ENCODE measurements around the gene LIG3. TPM values are rescaled to one million over a fixed set of nuclear protein-coding genes. Genes with fewer than 3 reads are reported as not detected.
"Not testable (repeated sequence)": the region's sequence is repeated elsewhere in the genome, so short reads cannot be mapped to it uniquely, and the experiment has no call there.

LIG3 gene
- total RNA-seq, 2 donors from 2014 or later: 42.6 to 116 TPM

DNA sequence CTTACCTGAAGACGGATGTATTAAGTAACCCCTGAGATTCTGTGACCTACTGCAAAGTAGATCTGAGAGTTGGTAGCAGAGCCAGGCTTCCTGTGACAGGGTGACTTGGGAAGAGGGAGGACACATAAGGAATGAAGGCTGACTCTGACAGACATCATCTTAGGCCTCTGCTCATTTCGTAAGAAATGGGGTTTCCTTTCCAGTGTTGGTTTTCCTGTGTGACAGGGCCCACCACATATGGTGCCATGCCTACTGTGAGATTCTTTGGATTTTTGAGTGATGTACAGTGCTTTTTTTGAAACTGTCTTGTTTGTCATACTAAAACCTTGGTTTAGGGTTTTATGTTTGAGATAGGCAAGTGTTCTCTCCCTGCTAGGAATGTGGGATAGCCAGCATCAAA lies 12.7 kb downstream of the LIG3 start:
- Mint-ChIP-seq H3K9me3 (no peaks in the 10 kb centered on the region), H3K36me3 (peaks cover 0 to 20% of the 10 kb centered on the region in 2 donors), H3K27ac (peak overlapping the region in 1 of 2 donors; percentile 48)
- no peak for ATAC-seq
- no peak for DNase-seq (ENCODE audit: low spot score in 2 of 2)

DNA sequence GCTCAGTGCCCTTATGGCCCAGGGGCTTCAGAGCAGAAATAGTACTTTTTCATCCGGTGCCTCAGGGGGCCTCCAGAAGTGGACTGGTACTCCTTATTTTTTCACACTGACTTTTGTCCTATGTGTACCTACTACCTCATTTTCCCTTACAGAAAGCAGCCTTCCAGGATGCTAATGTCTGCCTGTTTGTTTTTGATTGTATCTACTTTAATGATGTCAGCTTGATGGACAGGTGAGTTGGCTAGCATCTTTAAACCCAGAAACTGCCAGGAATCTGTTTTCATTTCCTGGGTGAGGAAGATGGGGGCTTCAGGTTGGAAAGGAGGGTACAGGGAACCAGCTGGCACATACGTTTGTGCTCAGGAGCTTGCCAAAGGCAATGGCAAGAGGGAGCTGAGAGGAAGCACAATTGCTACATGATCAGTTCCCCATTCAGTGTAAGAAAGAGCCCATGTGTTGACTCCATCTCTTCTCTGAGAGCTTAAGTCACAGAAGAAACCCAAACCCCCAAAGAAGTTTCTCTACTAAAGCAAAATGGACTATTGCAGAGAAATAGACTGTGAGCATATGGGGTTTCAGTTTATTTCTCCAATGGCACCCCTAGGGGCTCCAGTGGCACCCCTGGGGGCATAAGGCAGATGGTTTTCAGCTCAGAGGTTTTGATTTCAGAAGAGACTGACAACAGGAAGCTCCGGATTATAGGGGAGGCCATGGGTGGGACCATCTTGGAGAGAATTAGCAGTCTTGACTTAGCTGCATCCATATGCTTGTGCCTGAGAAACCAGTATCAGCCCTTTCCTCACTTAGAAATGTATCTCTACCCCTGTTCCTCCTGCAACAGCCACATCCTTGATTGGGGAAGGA lies 16.3 kb downstream of the LIG3 start:
- peak overlapping the region in 1 of 2 donors; percentile 4 for H3K27ac Mint-ChIP-seq
- no peak for DNase-seq (ENCODE audit: low spot score in 2 of 2)
- H3K36me3 Mint-ChIP-seq: peaks cover 0 to 13% of the 10 kb centered on the region in 2 donors
- no peaks in the 10 kb centered on the region for H3K9me3 Mint-ChIP-seq
- no peak for ATAC-seq

DNA sequence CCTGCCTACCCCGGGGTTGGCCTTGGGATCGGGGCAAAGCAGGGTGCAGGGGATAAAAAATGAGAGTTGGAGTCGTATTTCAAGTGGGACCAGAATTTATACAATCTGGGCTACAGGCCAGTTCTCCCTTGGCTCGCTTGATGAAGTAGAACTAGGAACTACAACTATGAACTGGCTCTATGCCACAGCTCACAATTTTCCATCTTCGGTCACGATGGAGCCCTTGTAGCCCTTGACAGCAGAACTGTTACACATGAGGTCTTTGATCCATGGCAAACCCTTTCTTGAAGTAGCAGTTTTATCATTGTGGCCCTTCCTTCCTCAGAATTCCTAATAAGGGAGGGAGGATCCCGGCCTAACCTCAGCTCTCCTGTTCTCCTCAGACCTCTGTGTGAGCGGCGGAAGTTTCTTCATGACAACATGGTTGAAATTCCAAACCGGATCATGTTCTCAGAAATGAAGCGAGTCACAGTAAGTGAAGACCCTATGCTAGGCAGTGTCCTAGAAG lies 17.1 kb downstream of the LIG3 start:
- H3K36me3 Mint-ChIP-seq: peaks cover 0 to 13% of the 10 kb centered on the region in 2 donors
- DNase-seq (ENCODE audit: low spot score in 2 of 2) (no peak), ATAC-seq (no peak)
- peak overlapping the region in 1 of 2 donors; percentile 40 for H3K27ac Mint-ChIP-seq
- no peaks in the 10 kb centered on the region for H3K9me3 Mint-ChIP-seq

DNA sequence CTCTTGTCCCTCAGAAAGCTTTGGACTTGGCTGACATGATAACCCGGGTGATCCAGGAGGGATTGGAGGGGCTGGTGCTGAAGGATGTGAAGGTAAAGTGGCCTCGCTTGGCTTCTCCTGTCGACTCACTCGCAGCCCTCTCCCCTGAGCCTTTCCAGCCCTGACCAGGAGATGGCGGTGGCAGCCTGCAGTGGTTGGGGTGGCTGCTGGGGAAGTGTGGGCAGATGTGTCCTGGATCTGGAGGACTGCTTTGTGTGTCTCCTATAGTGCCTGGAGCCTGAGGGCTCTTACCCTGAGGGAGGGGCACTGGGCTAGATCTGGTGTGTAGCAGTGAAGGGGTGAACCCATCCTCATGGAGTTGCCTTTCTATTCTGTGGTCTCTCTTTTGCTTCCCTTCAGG lies 17.9 kb downstream of the LIG3 start:
- ATAC-seq (peak; percentile 91 to 96), DNase-seq (ENCODE audit: low spot score in 2 of 2) (peak; percentile 65 to 82)
- Mint-ChIP-seq H3K9me3 (no peaks in the 10 kb centered on the region), H3K36me3 (peaks cover 0 to 11% of the 10 kb centered on the region in 2 donors), H3K27ac (peak overlapping the region; percentile 40 to 87)

DNA sequence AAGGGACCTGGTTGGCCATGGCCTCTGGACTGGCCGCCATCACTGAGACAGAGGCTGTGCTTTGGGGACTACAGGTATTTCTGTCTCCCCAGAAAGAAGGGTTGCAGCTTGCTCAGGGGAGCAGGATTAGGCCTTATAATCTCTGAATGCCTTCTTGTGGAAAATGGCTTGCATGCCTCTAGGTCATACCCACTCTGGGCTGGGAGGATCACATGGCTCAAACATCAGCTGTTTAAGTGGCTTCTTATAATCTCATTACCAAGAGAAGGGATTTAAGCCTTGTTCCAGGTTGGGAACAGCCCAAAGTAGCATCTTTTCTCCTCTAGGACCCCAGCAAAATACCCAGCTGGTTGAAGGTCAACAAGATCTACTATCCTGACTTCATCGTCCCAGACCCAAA lies 19.1 kb downstream of the LIG3 start:
- Mint-ChIP-seq H3K36me3 (peaks cover 0 to 11% of the 10 kb centered on the region in 2 donors), H3K27ac (peak overlapping the region in 1 of 2 donors; percentile 35)

DNA sequence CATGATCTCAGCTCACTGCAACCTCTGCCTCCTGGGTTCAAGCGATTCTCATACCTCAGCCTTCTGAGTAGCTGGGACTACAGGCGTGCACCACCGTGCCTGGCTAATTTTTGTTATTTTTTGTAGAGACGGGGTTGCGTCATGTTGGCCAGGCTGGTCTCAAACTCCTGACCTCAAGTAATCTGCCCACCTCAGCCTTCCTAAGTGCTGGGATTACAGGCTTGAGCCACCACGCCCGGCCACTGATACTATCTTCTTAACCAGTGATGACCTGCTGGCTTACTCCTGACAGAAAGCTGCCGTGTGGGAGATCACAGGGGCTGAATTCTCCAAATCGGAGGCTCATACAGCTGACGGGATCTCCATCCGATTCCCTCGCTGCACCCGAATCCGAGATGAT lies 20.7 kb downstream of the LIG3 start:
- ATAC-seq; DNase-seq (ENCODE audit: low spot score in 2 of 2); H3K9me3 Mint-ChIP-seq: not testable (repeated sequence)
- Mint-ChIP-seq H3K36me3 (peaks cover 0 to 14% of the 10 kb centered on the region in 2 donors), H3K27ac (peak overlapping the region in 1 of 2 donors; percentile 80)

More for the DNA sequence above, 19.1 kb downstream of the LIG3 start:
- H3K9me3 Mint-ChIP-seq: no peaks in the 10 kb centered on the region
- DNase-seq (ENCODE audit: low spot score in 2 of 2) (no peak), ATAC-seq (no peak)

DNA sequence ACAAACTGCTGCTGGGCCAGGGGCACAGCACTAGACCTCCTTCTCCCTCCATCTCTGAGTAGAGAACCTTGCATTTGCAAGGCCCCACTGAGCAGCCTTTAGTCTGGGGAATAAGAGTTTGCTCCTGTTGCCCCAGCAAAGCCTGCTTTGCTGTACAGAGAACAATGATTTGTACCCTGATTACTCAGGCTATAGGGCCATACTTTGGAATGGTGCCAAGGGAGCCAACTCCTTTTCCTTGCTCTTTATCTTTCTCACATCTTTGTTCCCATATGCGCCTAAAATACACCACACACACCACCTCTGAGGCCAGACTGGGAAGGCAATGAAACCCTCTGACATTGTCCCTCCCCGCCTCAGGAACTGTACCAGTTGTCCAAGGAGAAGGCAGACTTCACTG lies 21.2 kb downstream of the LIG3 start:
- Mint-ChIP-seq H3K36me3 (peaks cover 0 to 10% of the 10 kb centered on the region in 2 donors), H3K27ac (peak overlapping the region in 1 of 2 donors; percentile 80), H3K9me3 (no peaks in the 10 kb centered on the region)
- no peak for DNase-seq (ENCODE audit: low spot score in 2 of 2)
- no peak for ATAC-seq

DNA sequence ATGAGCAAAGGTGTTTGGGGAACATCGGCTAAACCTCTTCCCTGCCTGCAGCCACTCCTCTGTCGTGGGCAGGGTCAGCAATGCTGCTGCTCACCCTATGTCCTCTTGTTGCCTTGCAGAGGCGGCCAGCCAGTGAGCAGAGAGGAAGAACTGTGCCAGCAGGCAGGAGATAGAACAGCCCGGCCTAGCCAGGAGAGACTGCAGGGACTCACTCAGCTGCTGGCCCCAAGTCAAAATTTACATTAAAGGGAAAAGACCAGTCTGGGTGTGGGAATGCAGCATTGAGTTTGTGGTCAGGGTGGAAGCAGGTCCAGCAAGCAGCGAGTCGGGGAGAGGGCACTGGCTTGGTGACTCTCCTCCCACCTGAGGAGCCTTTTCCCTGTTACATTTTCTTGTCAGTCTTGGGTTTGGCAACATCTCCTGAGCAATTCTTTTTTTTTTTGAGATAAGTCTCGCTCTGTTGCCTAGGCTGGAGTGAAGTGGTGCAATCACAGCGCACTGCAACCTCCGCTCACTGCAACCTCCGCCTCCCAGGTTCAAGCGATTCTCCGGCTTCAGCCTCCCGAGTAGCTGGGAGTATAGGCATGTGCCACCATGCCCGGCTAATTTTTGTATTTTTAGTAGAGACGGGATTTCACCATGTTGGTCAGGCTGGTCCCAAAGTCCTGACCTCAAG lies 22.7 kb downstream of the LIG3 start:
- no peaks in the 10 kb centered on the region for H3K9me3 Mint-ChIP-seq
- H3K27ac Mint-ChIP-seq: peak overlapping the region in 1 of 2 donors; percentile 52
- ATAC-seq (peak in 1 of 2 donors; percentile 21), DNase-seq (ENCODE audit: low spot score in 2 of 2) (no peak)
- peaks cover 0 to 9% of the 10 kb centered on the region in 2 donors for H3K36me3 Mint-ChIP-seq

DNA sequence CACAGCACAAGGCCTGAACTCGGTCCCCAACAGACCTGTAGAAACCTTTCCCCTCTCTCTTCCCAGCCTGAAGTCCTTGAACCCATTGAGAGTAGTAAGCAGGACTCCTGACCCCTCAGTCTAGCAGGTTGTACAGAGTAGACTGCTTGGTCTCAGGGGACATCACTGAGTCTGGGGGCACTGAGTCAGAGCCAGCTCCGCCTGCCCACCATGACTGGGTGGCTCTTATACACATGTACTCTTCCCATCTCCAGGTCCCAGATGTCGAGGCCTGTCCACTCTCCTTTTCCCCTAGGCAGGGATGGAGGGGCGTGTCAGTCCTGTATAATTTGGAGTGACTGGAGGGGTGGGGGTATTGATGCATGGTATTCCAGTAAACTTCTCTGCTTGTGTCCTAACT lies 23.5 kb downstream of the LIG3 start:
- Mint-ChIP-seq H3K9me3 (no peaks in the 10 kb centered on the region), H3K27ac (peak overlapping the region in 1 of 2 donors; percentile 74), H3K36me3 (peaks cover 1 to 9% of the 10 kb centered on the region in 2 donors)
- DNase-seq (ENCODE audit: low spot score in 2 of 2) (no peak), ATAC-seq (no peak)

DNA sequence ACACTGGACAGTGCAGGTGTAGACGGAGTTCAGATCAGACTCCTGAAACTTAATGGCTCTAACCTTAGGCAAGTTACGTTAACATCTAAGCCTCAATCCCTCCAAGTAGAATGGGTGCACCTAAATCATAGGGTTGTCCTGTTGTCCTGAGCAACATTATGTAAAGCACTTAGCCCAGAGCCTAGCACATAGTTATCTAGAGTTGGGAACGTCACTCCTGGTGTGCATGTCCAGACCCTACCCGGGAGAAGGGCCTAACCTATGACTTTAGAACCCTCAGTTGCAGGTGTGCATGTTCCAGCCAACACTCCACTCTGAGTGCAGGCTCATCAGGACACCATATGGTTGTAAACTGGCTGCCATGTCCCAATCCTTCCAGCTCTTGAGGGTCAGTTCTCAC lies 26.0 kb downstream of the LIG3 start:
- no peak for ATAC-seq

DNA sequence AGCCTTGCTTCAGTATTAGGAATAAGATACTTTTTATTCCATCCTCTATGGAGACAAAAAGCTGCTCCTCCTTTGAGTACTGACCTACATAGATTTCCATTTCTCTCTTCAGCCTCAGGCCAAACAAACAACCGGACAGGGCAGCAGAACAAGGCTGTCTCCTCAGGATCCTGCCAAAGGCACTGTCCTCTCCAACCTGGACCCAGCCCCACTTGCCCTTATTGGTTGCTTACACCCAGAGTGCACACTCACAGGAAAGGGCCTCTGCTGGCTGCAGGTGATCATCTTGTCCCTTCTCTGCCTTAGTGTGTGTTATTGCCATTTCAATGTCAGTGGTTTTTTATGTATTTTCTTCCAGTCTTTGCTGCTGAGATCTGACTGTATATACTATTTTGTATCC lies 26.6 kb downstream of the LIG3 start:
- Mint-ChIP-seq H3K27ac (peak overlapping the region in 1 of 2 donors; percentile 45), H3K36me3 (peaks cover 4 to 6% of the 10 kb centered on the region in 2 donors)

More for the DNA sequence above, 26.0 kb downstream of the LIG3 start:
- Mint-ChIP-seq H3K27ac (no peak overlapping the region), H3K36me3 (peaks cover 6 to 9% of the 10 kb centered on the region in 2 donors), H3K9me3 (no peaks in the 10 kb centered on the region)
- DNase-seq (ENCODE audit: low spot score in 2 of 2): no peak

DNA sequence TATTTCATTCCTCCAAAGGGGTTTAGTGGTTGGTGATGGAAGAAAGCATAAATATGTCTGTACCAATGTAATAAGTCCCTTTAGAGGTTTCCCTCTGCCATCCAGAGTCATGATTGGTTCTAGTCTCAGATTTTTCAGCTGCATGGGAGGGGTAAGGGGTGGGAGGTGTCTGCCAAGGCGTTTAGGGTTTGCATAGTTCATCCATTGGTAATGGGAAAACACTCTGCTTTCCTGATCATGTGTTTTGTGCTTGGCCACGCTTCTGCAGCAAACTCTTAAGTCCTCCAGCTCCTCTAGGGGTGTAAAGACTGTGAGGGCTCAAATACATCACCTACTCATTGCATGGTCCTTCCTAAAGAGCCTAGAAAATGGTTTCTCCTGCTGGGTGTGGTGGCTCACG lies 29.8 kb downstream of the LIG3 start:
- Mint-ChIP-seq H3K9me3 (no peaks in the 10 kb centered on the region), H3K36me3 (peaks cover 4 to 6% of the 10 kb centered on the region in 2 donors), H3K27ac (peak overlapping the region in 1 of 2 donors; percentile 1)
- ATAC-seq (no peak), DNase-seq (ENCODE audit: low spot score in 2 of 2) (no peak)

More for the DNA sequence above, 26.6 kb downstream of the LIG3 start:
- no peaks in the 10 kb centered on the region for H3K9me3 Mint-ChIP-seq
- DNase-seq (ENCODE audit: low spot score in 2 of 2) (no peak), ATAC-seq (no peak)

DNA sequence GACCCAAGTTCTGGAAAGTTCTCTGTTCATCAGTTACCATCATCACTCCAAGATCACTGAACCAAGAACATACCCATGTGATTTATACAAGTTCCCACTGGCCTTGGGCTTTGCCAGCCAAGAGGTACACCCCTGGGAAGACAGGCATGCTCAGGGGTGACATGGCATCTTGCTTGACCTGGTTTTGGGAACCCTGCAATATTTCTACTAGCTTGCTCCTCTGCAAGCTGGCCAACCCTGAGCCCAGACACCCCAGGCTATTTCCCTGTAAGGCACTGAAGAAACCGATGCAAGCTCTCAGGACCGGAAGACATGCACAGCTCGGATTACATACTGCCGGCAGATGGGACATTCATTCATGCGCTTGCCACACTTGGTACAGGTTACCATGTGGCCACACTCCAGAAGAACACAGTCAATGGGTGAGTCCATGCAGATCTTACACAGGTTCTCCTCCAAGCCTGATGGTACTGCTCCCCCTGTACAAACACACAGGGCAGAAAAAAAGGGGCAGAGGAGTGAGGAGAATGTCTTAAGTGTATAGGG lies 31.4 kb downstream of the LIG3 start:
- DNase-seq (ENCODE audit: low spot score in 2 of 2): no peak
- H3K36me3 Mint-ChIP-seq: peaks cover 0 to 6% of the 10 kb centered on the region in 2 donors
- H3K27ac Mint-ChIP-seq: peak overlapping the region; percentile 1 to 14
- ATAC-seq: no peak
- no peaks in the 10 kb centered on the region for H3K9me3 Mint-ChIP-seq

DNA sequence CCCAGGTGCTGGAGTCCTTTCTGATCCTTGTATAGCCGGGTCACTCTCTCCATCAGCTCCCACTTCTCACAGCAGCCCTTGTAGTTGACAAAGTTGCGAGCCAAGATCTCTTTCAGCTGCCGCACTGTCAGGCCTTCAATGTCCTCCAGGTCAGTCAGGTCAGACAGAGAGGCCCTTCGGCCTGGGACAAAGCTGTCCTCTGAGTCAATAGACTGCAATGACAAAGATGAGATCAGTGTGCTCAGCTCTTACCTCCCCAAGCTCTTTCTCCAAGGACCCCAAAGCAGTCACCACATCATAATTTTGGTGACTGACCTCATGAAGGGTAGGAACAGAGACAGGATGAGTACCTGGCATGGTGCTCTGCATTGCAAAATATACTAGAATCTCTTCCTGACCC lies 36.1 kb downstream of the LIG3 start:
- DNase-seq (ENCODE audit: low spot score in 2 of 2) (no peak), ATAC-seq (no peak)
- Mint-ChIP-seq H3K36me3 (no peaks in the 10 kb centered on the region), H3K9me3 (no peaks in the 10 kb centered on the region), H3K27ac (peak overlapping the region; percentile 11 to 50)

DNA sequence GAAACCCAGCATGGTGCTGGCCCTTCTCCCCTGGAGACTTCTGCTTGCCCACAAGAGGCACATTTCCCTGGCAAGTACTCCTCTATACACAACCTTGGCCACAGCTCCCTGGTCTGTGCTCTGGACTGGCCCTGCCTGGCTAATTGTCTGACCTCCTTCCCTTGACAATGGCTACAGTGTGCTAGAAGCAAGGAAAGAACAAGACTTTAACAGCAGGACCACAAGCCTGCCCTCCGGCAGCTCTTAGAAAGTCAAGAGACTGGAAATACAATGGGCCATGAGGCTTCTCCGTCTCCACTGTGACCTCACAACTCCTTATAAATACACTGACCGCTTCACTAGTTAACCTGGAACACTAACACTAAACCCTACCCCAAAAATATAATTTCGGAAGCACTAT lies 36.7 kb downstream of the LIG3 start:
- Mint-ChIP-seq H3K9me3 (no peaks in the 10 kb centered on the region), H3K27ac (peak overlapping the region; percentile 3 to 11)

DNA sequence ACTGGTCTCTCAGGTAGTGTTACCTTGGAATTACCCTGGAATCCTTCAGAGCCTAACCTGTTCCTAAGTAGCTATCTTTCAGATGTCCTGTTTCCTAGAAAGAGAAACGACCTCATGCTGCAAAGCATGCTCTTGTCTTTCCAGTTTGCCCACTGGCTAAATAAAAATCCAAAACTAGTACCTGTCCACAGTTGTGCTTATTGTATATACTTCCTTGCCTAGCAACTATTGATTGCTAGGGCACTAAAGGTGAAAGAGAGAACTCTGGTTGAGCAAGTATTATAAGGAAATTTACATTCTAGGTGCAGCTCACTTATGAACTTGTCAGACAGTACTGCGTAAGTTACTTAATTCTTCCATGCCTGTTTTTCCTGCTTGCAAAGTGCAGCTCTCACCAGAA lies 38.5 kb downstream of the LIG3 start:
- Mint-ChIP-seq H3K27ac (no peak overlapping the region), H3K9me3 (no peaks in the 10 kb centered on the region), H3K36me3 (no peaks in the 10 kb centered on the region)
- ATAC-seq: no peak
- DNase-seq (ENCODE audit: low spot score in 2 of 2): no peak

More for the DNA sequence above, 36.7 kb downstream of the LIG3 start:
- H3K36me3 Mint-ChIP-seq: no peaks in the 10 kb centered on the region
- DNase-seq (ENCODE audit: low spot score in 2 of 2): no peak
- ATAC-seq: no peak

All from activated naive CD4-positive, alpha-beta T cell treated with anti-CD3 and anti-CD28 coated beads, Interleukin-2, amount 50 U/mL, for 72 hours (primary cell).